Stimulated activated CD8-positive, alpha-beta memory T cell treated with anti-CD3 and anti-CD28 coated beads, Interleukin-15, amount 100 ng/mL, for 4 hours (primary cell): Measurements from ENCODE around the gene FRS3.
"Not testable (repeated sequence)": the region's sequence is repeated elsewhere in the genome, so short reads cannot be mapped to it uniquely, and the experiment has no call there.

Experiments
- DNase-seq, 2 donors: peaks; one replicate each; pipeline ENCODE4 v3.0.0-alpha.2; 2020; ENCODE audit warnings: low read depth in 2 of 2

Gene FRS3

GRCh38 chr6:41769376-41769775 lies 10.3 kb downstream of the FRS3 start:
- DNase-seq = no peak

- no peak for DNase-seq
These were observed 11.0 kb downstream of the FRS3 start for GRCh38 chr6:41768545-41769308.

GRCh38 chr6:41767112-41767833 lies 12.4 kb downstream of the FRS3 start:
- no peak for DNase-seq

GRCh38 chr6:41766043-41766664 lies 13.5 kb downstream of the FRS3 start:
- DNase-seq = not testable (repeated sequence)

- DNase-seq = no peak
These were observed 16.2 kb downstream of the FRS3 start for GRCh38 chr6:41763470-41763869.

- DNase-seq = no peak
These were observed 19.7 kb downstream of the FRS3 start for GRCh38 chr6:41759905-41760579.

GRCh38 chr6:41759106-41759904 lies 20.4 kb downstream of the FRS3 start:
- no peak for DNase-seq

GRCh38 chr6:41758641-41759035 lies 21.1 kb downstream of the FRS3 start:
- no peak for DNase-seq

GRCh38 chr6:41757931-41758640 lies 21.6 kb downstream of the FRS3 start:
- DNase-seq = no peak

GRCh38 chr6:41757271-41757670 lies 22.4 kb downstream of the FRS3 start:
- DNase-seq = no peak

- DNase-seq = no peak
These were observed 23.3 kb downstream of the FRS3 start for GRCh38 chr6:41756354-41756753.

GRCh38 chr6:41755895-41756294 lies 23.8 kb downstream of the FRS3 start:
- DNase-seq = no peak

- DNase-seq = no peak
These were observed 29.3 kb downstream of the FRS3 start for GRCh38 chr6:41750374-41750773.

- DNase-seq = no peak
These were observed 31.2 kb downstream of the FRS3 start for GRCh38 chr6:41748542-41748941.

- no peak for DNase-seq
These were observed 31.6 kb downstream of the FRS3 start for GRCh38 chr6:41748102-41748477.

- no peak for DNase-seq
These were observed 32.2 kb downstream of the FRS3 start, which contains the start of gene PGC for GRCh38 chr6:41747256-41748101. Gene PGC (minus strand): TSS chr6:41747397. CDS start chr6:41747334, 63 bp downstream.

- no peak for DNase-seq
These were observed 33.6 kb downstream of the FRS3 start for GRCh38 chr6:41746107-41746506.

GRCh38 chr6:41744236-41744787 lies 35.4 kb downstream of the FRS3 start:
- no peak for DNase-seq
